GF-D8 (cell line): ENCODE data around the gene RAB3C.
"Not testable (repeated sequence)": the region's sequence is repeated elsewhere in the genome, so short reads cannot be mapped to it uniquely, and the experiment has no call there.

Experiments used
- DNase-seq: peaks from one replicate; lab custom pipeline; 2025; lab: John Stamatoyannopoulos, UW

The RAB3C gene

GRCh38 chr5:58602889-58603288 is 20.0 kb downstream of the RAB3C start:
- DNase-seq: not testable (repeated sequence)

- no peak for DNase-seq
Measured at GRCh38 chr5:58606064-58606463, 23.2 kb downstream of the RAB3C start.

GRCh38 chr5:58615972-58616371 is 33.1 kb downstream of the RAB3C start:
- DNase-seq: no peak

GRCh38 chr5:58617241-58617640 is 34.4 kb downstream of the RAB3C start:
- no peak for DNase-seq

GRCh38 chr5:58620336-58620735 is 37.5 kb downstream of the RAB3C start:
- DNase-seq: no peak

GRCh38 chr5:58622936-58623871 is 40.3 kb downstream of the RAB3C start:
- DNase-seq: no peak

GRCh38 chr5:58628626-58629025 is 45.8 kb downstream of the RAB3C start:
- DNase-seq: no peak

GRCh38 chr5:58629271-58630159 is 46.6 kb downstream of the RAB3C start:
- DNase-seq: no peak

GRCh38 chr5:58631895-58632294 is 49.0 kb downstream of the RAB3C start:
- DNase-seq: no peak

GRCh38 chr5:58635416-58635815 is 52.5 kb downstream of the RAB3C start:
- DNase-seq: no peak

GRCh38 chr5:58640011-58640410 is 57.1 kb downstream of the RAB3C start:
- DNase-seq: no peak

- no peak for DNase-seq
Measured at GRCh38 chr5:58641533-58641932, 58.7 kb downstream of the RAB3C start.

- DNase-seq: no peak
Measured at GRCh38 chr5:58648846-58649245, 66.0 kb downstream of the RAB3C start.

GRCh38 chr5:58649716-58650115 is 66.8 kb downstream of the RAB3C start:
- DNase-seq: no peak

- no peak for DNase-seq
Measured at GRCh38 chr5:58653521-58653920, 70.6 kb downstream of the RAB3C start.

GRCh38 chr5:58666141-58666540 is 83.3 kb downstream of the RAB3C start:
- no peak for DNase-seq

GRCh38 chr5:58666598-58667581 is 84.0 kb downstream of the RAB3C start:
- DNase-seq: no peak

GRCh38 chr5:58670582-58670981 is 87.7 kb downstream of the RAB3C start:
- no peak for DNase-seq

GRCh38 chr5:58671155-58671554 is 88.3 kb downstream of the RAB3C start:
- DNase-seq: no peak

GRCh38 chr5:58672521-58672920 is 89.6 kb downstream of the RAB3C start:
- DNase-seq: no peak

GRCh38 chr5:58674070-58674469 is 91.2 kb downstream of the RAB3C start:
- DNase-seq: no peak

- DNase-seq: no peak
Measured at GRCh38 chr5:58674711-58675110, 91.8 kb downstream of the RAB3C start.
